ENCODE data around the gene SYNE1. TPM values are rescaled to one million over a fixed set of nuclear protein-coding genes. Genes with fewer than 3 reads are reported as not detected.

The SYNE1 gene
- total and polyA plus RNA-seq, 5 experiments from 2014 or later = 40.7 to 186 (median 69.5) TPM

- peaks cover 4 to 13% (median 5%) of the 10 kb centered on the region in 4 donors for H3K4me1 Mint-ChIP-seq
- H3K27me3 Mint-ChIP-seq = no peaks in the 10 kb centered on the region
- no peak overlapping the region for H3K4me3 Mint-ChIP-seq
- H3K36me3 Mint-ChIP-seq = peaks cover 23 to 89% (median 52%) of the 10 kb centered on the region in 3 donors
- POLR2A ChIA-PET = no interaction called here
- no peaks in the 10 kb centered on the region for H3K9me3 Mint-ChIP-seq
- ATAC-seq (peak in 1 of 2 donors; percentile 60), DNase-seq (peak in 9 of 10 donors; percentile 21 to 66 (median 37))
- H3K27ac Mint-ChIP-seq = peak overlapping the region in 4 of 10 donors; percentile 13 to 70 (median 30)
These were observed 430.9 kb downstream of the SYNE1 start for GRCh38 chr6:152206072-152206818.

- H3K27ac Mint-ChIP-seq = no peak overlapping the region
- H3K36me3 Mint-ChIP-seq = peaks cover 23 to 88% (median 61%) of the 10 kb centered on the region in 3 donors
- H3K4me1 Mint-ChIP-seq = peaks cover 4 to 13% (median 5%) of the 10 kb centered on the region in 4 donors
- POLR2A ChIA-PET = interaction anchor here (0.7 to 3.0 kb wide), 2 partner anchors 20 to 461 kb away, joined by 3 to 11 read pairs; no protein-coding TSS in a partner anchor
- ATAC-seq (no peak), DNase-seq (no peak)
- H3K4me3 Mint-ChIP-seq = no peak overlapping the region
- H3K27me3 Mint-ChIP-seq = no peaks in the 10 kb centered on the region
- no peaks in the 10 kb centered on the region for H3K9me3 Mint-ChIP-seq
These were observed 432.6 kb downstream of the SYNE1 start for GRCh38 chr6:152204591-152204990.

GRCh38 chr6:152201120-152201519 is 436.0 kb downstream of the SYNE1 start:
- no peak overlapping the region for H3K4me3 Mint-ChIP-seq
- POLR2A ChIA-PET = interaction anchor here (1.4 kb wide), 1 partner anchor 14 kb away, joined by 3 read pairs; no protein-coding TSS in a partner anchor
- H3K27ac Mint-ChIP-seq = peak overlapping the region in 3 of 10 donors; percentile 14 to 57 (median 29)
- no peaks in the 10 kb centered on the region for H3K27me3 Mint-ChIP-seq
- peaks cover 22 to 86% (median 74%) of the 10 kb centered on the region in 3 donors for H3K36me3 Mint-ChIP-seq
- no peak for DNase-seq
- ATAC-seq = no peak
- H3K4me1 Mint-ChIP-seq = peaks cover 5 to 10% (median 7%) of the 10 kb centered on the region in 4 donors
- no peaks in the 10 kb centered on the region for H3K9me3 Mint-ChIP-seq

- POLR2A ChIA-PET = interaction anchor here (3.6 kb wide), 1 partner anchor 11 kb away, joined by 15 read pairs; no protein-coding TSS in a partner anchor
- no peak for DNase-seq
- ATAC-seq = no peak
- Mint-ChIP-seq H3K36me3 (peaks cover 35 to 79% (median 62%) of the 10 kb centered on the region in 3 donors), H3K9me3 (peaks cover 5 to 41% (median 19%) of the 10 kb centered on the region in 9 donors), H3K4me3 (no peak overlapping the region), H3K27ac (peak overlapping the region in 5 of 10 donors; percentile 30 to 65 (median 43)), H3K4me1 (peaks cover 5 to 11% (median 8%) of the 10 kb centered on the region in 4 donors), H3K27me3 (no peaks in the 10 kb centered on the region)
These were observed 441.3 kb downstream of the SYNE1 start for GRCh38 chr6:152195896-152196295.

GRCh38 chr6:152189736-152190135 is 447.4 kb downstream of the SYNE1 start:
- Mint-ChIP-seq H3K27ac (peak overlapping the region; percentile 50 to 92 (median 68)), H3K36me3 (peaks cover 21 to 58% (median 24%) of the 10 kb centered on the region in 3 donors), H3K4me3 (peak overlapping the region in 1 of 10 donors; percentile 11), H3K4me1 (peaks cover 12 to 58% (median 51%) of the 10 kb centered on the region in 4 donors), H3K9me3 (peaks cover 6 to 39% (median 19%) of the 10 kb centered on the region in 9 donors), H3K27me3 (no peaks in the 10 kb centered on the region)
- ATAC-seq (no peak), DNase-seq (no peak)
- POLR2A ChIA-PET = no interaction called here

- no peak for DNase-seq
- Mint-ChIP-seq H3K9me3 (peaks cover 6 to 28% (median 12%) of the 10 kb centered on the region in 9 donors), H3K36me3 (peaks cover 18 to 45% (median 19%) of the 10 kb centered on the region in 3 donors), H3K27me3 (no peaks in the 10 kb centered on the region), H3K27ac (peak overlapping the region; percentile 24 to 100 (median 95)), H3K4me3 (no peak overlapping the region), H3K4me1 (peaks cover 14 to 65% (median 62%) of the 10 kb centered on the region in 4 donors)
- POLR2A ChIA-PET = no interaction called here
- no peak for ATAC-seq
These were observed 449.2 kb downstream of the SYNE1 start for GRCh38 chr6:152188011-152188410.

- POLR2A ChIA-PET = interaction anchor here (0.6 to 1.2 kb wide), 2 partner anchors 14 to 34 kb away, joined by 3 read pairs; no protein-coding TSS in a partner anchor
- H3K4me1 Mint-ChIP-seq = peaks cover 18 to 77% (median 72%) of the 10 kb centered on the region in 4 donors
- peaks cover under 1 to 17% (median 6%) of the 10 kb centered on the region in 9 donors for H3K9me3 Mint-ChIP-seq
- peak overlapping the region; percentile 86 to 100 (median 98) for H3K27ac Mint-ChIP-seq
- H3K4me3 Mint-ChIP-seq = peak overlapping the region; percentile 5 to 99 (median 50)
- no peaks in the 10 kb centered on the region for H3K27me3 Mint-ChIP-seq
- ATAC-seq = no peak
- DNase-seq = no peak
- peaks cover 11 to 37% (median 12%) of the 10 kb centered on the region in 3 donors for H3K36me3 Mint-ChIP-seq
These were observed 450.3 kb downstream of the SYNE1 start for GRCh38 chr6:152186840-152187239.

- DNase-seq = peak in 6 of 10 donors; percentile 9 to 71 (median 38)
- peaks cover 4 to 34% (median 27%) of the 10 kb centered on the region in 3 donors for H3K36me3 Mint-ChIP-seq
These were observed 452.1 kb downstream of the SYNE1 start for GRCh38 chr6:152184917-152185574.

GRCh38 chr6:152184573-152184916 is 452.6 kb downstream of the SYNE1 start:
- POLR2A ChIA-PET = interaction anchor here (0.7 to 2.3 kb wide), 15 partner anchors 10 to 794 kb away, joined by 3 to 36 read pairs (median 5); partner anchors contain the start of gene ZBTB2
- Mint-ChIP-seq H3K4me3 (peak overlapping the region; percentile 92 to 99 (median 97)), H3K4me1 (peaks cover 24 to 83% (median 79%) of the 10 kb centered on the region in 4 donors), H3K36me3 (peaks cover 4 to 31% (median 30%) of the 10 kb centered on the region in 3 donors), H3K9me3 (peaks cover 0 to 1% (median 0%) of the 10 kb centered on the region in 9 donors), H3K27ac (peak overlapping the region; percentile 93 to 100 (median 98)), H3K27me3 (no peaks in the 10 kb centered on the region)
- no peak for DNase-seq
- ATAC-seq = peak; percentile 61 to 62

More at GRCh38 chr6:152184917-152185574, 452.1 kb downstream of the SYNE1 start:
- no peaks in the 10 kb centered on the region for H3K27me3 Mint-ChIP-seq
- H3K4me1 Mint-ChIP-seq = peaks cover 24 to 87% (median 83%) of the 10 kb centered on the region in 4 donors
- H3K4me3 Mint-ChIP-seq = peak overlapping the region; percentile 92 to 99 (median 97)
- H3K9me3 Mint-ChIP-seq = peaks cover 0 to 2% (median 0%) of the 10 kb centered on the region in 9 donors
- H3K27ac Mint-ChIP-seq = peak overlapping the region; percentile 93 to 100 (median 98)
- POLR2A ChIA-PET = interaction anchor here (0.6 to 2.3 kb wide), 20 partner anchors 8 to 795 kb away, joined by 3 to 36 read pairs (median 4); partner anchors contain the start of gene ZBTB2
- peak; percentile 71 to 79 for ATAC-seq

- DNase-seq = no peak
These were observed 456.6 kb downstream of the SYNE1 start for GRCh38 chr6:152180601-152181000.

GRCh38 chr6:152176268-152176667 is 460.9 kb downstream of the SYNE1 start:
- Mint-ChIP-seq H3K27ac (peak overlapping the region in 6 of 10 donors; percentile 15 to 61 (median 42)), H3K36me3 (peaks cover 25 to 83% (median 51%) of the 10 kb centered on the region in 3 donors), H3K9me3 (peaks cover 0 to 4% (median 0%) of the 10 kb centered on the region in 9 donors), H3K4me1 (peaks cover 11 to 36% (median 27%) of the 10 kb centered on the region in 4 donors), H3K27me3 (no peaks in the 10 kb centered on the region), H3K4me3 (no peak overlapping the region)
- POLR2A ChIA-PET = no interaction called here
- DNase-seq (no peak), ATAC-seq (no peak)

More at GRCh38 chr6:152180601-152181000, 456.6 kb downstream of the SYNE1 start:
- H3K36me3 Mint-ChIP-seq = peaks cover 7 to 51% (median 20%) of the 10 kb centered on the region in 3 donors
- H3K27me3 Mint-ChIP-seq = no peaks in the 10 kb centered on the region
- H3K4me1 Mint-ChIP-seq = peaks cover 17 to 51% (median 44%) of the 10 kb centered on the region in 4 donors
- H3K9me3 Mint-ChIP-seq = no peaks in the 10 kb centered on the region
- peak overlapping the region; percentile 0 to 100 (median 64) for H3K27ac Mint-ChIP-seq
- peak overlapping the region in 7 of 10 donors; percentile 1 to 49 (median 22) for H3K4me3 Mint-ChIP-seq
- POLR2A ChIA-PET = no interaction called here
- no peak for ATAC-seq

GRCh38 chr6:152173957-152174356 is 463.2 kb downstream of the SYNE1 start:
- H3K4me3 Mint-ChIP-seq = no peak overlapping the region
- peaks cover 36 to 79% (median 56%) of the 10 kb centered on the region in 3 donors for H3K36me3 Mint-ChIP-seq
- peaks cover 13 to 36% (median 27%) of the 10 kb centered on the region in 4 donors for H3K4me1 Mint-ChIP-seq
- no peak for ATAC-seq
- peak overlapping the region in 5 of 10 donors; percentile 2 to 80 (median 31) for H3K27ac Mint-ChIP-seq
- POLR2A ChIA-PET = interaction anchor here (2.4 kb wide), 1 partner anchor 11 kb away, joined by 8 read pairs; no protein-coding TSS in a partner anchor
- DNase-seq = no peak
- H3K27me3 Mint-ChIP-seq = no peaks in the 10 kb centered on the region
- peaks cover 0 to 12% (median 0%) of the 10 kb centered on the region in 9 donors for H3K9me3 Mint-ChIP-seq

Data from naive thymus-derived CD8-positive, alpha-beta T cell (primary cell).